ENCODE measurements around the gene RTN1.

DNA sequence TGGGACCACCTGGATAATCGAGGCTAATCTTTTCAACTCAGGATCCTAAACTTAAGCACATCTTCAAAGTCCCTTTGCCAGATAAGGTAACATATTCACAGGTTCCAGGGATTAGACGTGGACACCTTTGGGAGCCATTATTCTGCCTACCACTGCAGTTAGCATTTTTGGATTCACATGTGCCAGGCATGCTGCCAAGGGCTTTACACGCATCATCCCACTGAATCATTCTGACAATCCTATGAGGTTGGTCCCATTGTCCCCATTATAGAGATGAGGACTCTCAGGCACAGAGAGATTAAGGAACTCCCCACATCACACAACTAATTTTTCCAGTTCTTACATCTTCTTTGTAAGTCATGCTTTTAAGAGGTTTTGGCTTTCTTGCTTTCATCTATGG lies 34.5 kb downstream of the RTN1 start:
- TF ChIP-seq, protein P1, sequence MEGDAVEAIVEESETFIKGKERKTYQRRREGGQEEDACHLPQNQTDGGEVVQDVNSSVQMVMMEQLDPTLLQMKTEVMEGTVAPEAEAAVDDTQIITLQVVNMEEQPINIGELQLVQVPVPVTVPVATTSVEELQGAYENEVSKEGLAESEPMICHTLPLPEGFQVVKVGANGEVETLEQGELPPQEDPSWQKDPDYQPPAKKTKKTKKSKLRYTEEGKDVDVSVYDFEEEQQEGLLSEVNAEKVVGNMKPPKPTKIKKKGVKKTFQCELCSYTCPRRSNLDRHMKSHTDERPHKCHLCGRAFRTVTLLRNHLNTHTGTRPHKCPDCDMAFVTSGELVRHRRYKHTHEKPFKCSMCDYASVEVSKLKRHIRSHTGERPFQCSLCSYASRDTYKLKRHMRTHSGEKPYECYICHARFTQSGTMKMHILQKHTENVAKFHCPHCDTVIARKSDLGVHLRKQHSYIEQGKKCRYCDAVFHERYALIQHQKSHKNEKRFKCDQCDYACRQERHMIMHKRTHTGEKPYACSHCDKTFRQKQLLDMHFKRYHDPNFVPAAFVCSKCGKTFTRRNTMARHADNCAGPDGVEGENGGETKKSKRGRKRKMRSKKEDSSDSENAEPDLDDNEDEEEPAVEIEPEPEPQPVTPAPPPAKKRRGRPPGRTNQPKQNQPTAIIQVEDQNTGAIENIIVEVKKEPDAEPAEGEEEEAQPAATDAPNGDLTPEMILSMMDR (IDR thresholded peaks at IDR 0.05; ENCODE audit: low read depth, low read length), result no peak
- TF ChIP-seq EZH2phosphoT487 (IDR thresholded peaks at IDR 0.05; ENCODE audit: low read depth), result no peak

Data from OCI-LY3 (cell line).